Pons (tissue), 1 donor: ENCODE measurements around the gene ITGA5.

ENCODE experiments used
- DNase-seq: peaks from one replicate; pipeline ENCODE4 v3.0.0-alpha.2; 2016; ENCODE audit warnings: low spot score

The ITGA5 gene

GRCh38 chr12:54411391-54412241 lies 7.5 kb downstream of the ITGA5 start:
- no peak for DNase-seq

DNA sequence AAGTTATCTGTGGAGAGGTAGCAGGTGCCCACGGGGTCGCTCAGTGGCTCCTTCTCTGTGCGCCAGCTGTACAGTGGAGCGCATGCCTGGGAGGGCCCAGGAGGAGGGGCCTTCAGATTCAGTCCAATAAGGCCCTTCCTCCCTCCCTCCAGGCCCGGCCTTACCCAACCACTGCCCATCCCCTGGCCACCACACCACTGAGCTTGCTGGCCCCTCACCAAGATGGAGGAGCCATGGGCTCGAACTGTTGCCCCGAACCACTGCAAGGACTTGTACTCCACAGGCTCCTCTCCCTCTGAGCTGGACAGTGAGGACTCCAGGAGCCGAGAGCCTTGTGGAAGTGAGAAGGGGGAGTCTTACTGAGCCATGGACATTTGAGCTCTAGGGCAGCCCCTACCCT lies 9.8 kb downstream of the ITGA5 start:
- no peak for DNase-seq

DNA sequence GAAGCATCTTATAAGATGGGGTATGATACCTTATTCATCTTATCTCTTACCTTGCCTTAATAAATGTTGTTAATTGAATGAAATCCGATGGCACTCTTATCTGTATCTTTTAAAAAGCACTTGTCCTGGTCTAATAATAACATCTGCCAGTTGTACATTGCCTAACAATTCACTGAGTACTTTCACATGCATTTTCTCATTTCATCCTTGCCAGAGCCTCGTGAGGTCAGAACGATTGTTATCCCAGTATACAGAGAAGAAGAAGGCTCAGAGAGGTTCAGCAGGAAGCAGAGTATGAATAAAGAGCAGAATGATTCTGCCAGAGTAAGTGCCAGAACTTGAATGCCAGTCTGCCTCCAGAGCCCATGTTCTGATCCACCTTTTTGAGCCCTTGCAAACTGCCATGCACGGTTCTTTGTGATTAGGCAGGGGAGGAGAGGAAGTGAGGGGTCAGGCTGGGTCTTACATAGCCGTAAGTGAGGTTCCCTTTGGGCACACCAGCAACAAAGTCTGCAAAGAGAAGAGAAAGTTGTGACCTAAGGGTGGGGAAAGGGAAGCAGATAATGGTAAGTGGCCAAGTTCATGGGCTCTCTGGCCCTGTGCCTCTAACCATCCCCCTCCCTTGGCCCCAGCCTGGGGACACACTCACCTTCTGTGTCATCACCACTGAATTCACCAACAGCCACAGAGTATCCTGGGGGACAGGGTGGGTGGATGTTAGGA lies 11.7 kb downstream of the ITGA5 start:
- DNase-seq = peak; percentile 73

DNA sequence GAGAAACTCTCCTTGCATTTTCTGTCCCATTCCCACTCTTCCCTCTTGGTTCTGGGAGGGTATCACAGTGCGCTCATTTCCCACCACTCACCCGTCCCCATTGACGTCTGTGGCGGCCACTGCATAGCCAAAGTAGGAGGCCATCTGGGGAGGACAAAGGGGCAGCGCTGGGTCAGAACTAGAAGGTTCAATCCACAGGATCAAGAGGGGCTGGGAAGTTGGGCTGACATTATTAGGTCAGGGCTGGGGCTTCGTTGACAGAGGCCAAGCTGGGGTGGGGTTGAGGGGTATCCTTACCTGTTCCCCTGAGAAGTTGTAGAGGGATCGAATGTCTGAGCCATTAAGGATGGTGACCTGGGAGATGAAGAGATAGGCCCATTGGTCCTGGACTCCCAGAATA lies 13.5 kb downstream of the ITGA5 start:
- no peak for DNase-seq

DNA sequence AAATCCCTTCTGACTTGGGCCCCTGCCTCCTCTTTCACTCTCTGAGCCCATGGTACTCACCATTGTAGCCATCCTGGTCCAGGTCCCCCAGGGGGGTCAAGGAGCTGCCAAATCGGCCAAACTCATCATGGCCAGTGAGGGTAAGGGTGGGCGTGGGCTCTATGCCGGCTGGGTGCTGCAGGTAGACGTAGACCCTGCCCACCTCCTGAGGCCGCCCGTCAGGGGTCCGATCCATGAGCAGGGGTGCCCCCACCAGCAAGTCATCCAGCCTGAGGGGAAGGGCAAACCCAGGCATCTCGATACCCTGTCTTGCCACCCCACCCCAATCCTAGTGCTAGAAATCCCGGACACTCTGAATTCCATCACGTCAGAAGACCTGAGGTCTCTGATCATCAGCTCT lies 14.0 kb downstream of the ITGA5 start:
- no peak for DNase-seq

DNA sequence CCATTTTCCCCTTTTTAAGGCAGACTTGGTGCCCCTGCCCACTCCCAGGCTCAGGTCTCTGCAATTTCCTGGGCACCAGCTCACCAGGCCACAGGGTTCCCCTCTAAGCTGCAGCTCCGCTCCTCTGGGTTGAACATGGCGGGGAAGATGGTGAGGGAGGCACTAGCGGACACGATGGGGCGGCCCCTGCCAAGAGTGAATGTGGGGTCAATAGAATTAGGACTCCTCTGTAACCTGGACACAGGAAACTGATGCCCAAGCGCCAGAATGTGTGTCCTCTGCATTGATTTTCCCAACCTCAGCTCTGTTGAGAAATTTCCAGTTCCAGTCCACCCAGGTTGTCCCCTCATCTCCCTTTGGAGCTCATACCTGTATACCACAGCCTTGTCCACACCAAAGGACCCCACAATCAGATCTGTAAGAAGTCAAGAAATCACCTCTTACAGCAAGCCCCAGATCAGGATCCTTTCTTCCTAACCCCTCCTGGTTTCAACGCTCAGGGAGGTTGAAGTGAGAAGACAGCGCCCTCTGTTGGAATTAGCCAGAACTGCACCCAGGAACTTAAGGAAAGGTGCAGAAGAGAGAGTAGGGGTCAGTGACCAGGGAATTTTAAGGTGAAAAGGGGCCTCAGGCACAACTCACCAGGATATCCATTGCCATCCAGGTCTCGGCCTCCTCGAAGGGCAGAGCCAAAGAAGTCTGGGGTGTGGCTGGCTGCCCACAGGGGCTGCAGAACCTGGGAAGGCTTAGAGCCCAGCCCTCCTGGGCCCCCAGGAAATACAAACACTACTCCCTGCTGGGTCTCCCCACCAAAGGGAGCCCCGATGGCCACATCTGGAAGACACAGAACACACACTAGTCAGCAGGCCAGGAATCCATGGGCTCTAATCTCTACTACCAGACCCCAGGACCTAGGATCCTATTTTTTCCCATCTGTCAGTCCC lies 14.7 kb downstream of the ITGA5 start:
- DNase-seq = no peak

DNA sequence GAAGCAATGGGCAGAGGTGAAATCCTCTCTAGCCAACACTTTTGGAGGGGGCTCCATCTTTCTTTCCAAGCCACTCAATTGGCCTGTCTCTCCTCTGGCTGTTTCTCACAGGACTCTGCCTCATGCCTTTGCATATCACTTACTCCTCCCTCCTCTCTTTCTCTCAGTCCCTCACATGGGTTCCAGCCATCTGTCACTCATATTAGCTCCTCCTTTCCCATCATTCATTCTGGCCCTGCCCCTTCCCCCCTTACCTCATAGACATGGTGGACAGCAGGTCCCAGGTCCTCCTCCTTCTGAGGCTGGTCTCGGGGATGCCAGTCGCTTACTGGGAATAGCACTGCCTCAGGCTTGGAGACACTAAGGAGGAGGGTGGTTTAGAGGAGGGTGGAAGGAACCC lies 17.9 kb downstream of the ITGA5 start:
- DNase-seq = no peak

GRCh38 chr12:54398995-54399793 lies 19.9 kb downstream of the ITGA5 start:
- DNase-seq = peak; percentile 88

DNA sequence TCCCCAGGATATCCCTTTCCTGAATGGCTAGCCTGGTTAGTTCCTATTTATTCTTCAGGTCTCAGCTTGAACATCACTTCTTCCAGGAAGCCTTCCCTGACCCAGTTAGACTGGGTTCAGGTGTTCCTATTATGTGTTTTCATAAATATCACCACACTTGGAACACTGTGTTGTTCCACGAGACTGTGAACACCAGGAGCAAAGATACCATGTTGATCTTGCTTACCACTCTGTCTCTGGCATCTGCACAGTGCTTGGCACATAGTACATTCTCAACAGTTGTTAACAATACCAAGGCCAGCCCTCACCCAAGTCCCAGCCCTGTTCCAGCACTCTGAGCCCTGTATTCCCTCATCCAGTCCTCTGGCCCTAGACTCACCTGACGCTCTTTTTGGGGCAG lies 20.8 kb downstream of the ITGA5 start:
- DNase-seq = no peak

- no peak for DNase-seq
Measured at GRCh38 chr12:54397157-54397556, 21.9 kb downstream of the ITGA5 start.

GRCh38 chr12:54395545-54395944 lies 23.5 kb downstream of the ITGA5 start:
- no peak for DNase-seq

DNA sequence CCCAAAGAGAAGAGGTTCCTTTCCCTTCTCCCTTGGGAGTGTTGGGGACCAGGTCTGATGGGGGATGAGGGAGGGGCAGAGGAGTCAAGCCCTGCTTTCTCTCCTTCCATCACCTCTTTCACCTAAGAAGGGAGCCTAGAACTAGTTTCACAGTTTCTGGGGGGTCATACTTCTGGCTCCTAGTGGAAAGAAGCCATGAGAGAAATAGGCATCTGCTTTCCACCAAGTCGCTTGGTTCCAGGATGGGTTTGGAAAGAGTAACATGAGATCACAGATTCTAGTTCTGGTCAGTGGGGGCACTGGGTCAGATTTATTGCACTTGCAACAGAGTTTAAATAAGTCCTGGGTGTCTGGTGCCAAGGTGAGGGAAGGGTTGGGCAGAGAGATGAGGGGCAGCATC lies 24.1 kb downstream of the ITGA5 start:
- no peak for DNase-seq

GRCh38 chr12:54394281-54394719 lies 24.8 kb downstream of the ITGA5 start:
- DNase-seq = peak; percentile 72

GRCh38 chr12:54393743-54394142 lies 25.3 kb downstream of the ITGA5 start:
- DNase-seq = no peak

DNA sequence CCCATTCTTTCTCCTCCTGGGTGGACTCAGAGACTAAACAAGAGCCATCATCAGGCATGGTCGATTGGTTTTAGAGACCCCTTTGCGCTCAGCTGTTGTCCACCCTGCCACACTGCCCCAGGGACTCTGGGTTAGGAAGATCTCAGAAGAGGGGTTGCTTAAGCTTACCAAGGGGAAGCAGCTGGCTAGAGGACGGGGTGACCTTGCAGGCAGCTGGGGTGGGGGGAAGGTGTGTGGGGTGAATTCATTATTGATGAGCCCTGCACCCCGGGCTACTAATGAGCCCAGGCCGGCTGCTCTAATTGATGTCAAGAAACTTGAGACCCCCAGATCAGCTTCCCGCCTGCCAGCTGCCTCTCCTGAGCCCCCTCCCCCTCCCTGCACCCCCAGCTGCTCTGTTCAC lies 25.9 kb downstream of the ITGA5 start:
- no peak for DNase-seq

GRCh38 chr12:54392485-54393206 lies 26.4 kb downstream of the ITGA5 start:
- DNase-seq = no peak

DNA sequence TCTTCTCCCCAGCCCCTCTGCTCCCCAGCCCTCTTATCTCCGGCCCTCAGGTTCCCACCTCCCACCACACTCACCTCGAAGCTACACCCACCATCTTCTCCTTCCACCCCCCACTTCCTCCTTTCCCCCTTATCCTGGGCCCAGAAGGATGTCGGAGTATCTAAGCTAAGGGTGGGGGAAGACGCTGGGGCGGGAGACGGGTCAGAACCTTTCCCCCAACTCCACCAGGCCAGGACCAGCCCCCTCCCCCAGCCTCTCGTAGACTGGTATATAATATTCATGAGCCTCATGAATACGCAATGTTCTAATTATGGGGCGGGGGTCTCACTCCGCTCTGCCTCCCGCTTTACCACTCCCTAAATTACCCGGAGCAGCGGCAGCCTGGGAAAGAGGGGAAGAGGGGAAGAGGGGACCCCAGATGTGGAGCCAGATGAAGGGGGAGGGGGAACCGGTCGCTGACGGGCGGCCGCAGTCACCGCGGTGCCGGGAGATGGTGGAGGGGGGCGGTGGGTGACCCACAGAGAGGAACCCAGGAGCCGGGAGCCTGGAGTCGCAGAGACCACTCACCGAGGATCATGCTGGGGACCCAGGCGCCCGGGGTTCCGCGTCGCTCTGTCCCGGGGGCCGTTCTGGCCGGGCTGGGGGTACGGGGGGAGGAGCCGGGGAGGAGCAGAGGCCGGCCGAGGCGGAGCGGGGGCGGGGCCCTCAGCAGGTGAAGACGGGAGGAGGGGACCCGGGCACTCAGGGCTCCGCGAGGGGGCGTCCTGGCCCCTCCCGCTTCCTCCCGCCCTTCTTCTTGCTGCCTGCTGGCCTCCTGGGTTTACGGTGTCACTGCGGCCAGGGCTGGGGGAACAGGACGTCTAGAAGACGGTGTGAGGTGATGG lies 28.2 kb downstream of the ITGA5 start:
- no peak for DNase-seq

GRCh38 chr12:54390176-54390667 lies 28.8 kb downstream of the ITGA5 start:
- no peak for DNase-seq

DNA sequence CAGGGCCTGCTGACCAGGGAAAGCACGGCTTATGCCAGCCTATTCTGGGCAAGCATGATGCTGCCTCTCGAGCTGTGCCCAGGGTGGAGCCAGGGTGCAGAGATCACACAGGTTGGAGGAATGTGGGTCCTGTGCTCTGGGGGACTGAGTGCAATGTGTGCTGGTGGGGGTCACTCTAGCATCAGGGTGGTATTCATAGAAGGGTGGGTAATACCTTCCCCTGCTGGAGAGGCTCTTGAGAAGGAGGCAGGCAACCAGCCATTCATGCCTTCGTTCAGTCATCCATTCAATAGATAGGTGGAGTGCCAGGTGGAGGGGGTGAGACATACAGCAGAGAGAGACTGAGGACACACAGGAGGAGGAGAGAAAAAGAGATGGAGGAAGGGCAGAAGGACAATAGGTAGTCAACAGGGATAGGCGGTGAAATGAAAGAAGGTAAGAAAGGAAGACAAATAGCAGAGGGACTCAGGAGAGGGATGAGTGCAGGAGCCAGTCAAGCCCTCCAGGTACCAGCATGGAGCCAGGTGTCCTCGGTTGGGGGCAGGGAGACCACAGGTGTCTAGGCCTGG lies 29.4 kb downstream of the ITGA5 start:
- no peak for DNase-seq
